K562 (cell line): ENCODE data around the gene ISYNA1. TPM values are rescaled to one million over a fixed set of nuclear protein-coding genes. Genes with fewer than 3 reads are reported as not detected.
A peak's percentile ranks its signal among the peaks of the same experiment; 100 is the strongest.

Source experiments
- CBX3 ChIP-seq, 2 experiments: IDR thresholded peaks; 1 replicate in 1 of 2; 2 replicates in 1 of 2; pipeline ENCODE4 v1.6.1; 2012; ENCODE audit warnings: inconsistent platforms in 2 of 2, low read length in 2 of 2, borderline replicate concordance in 1 of 2, control low read depth in 1 of 2
- CREB3 ChIP-seq: fragments of 450-650 bp; conservative IDR thresholded peaks from 2 replicates; pipeline ENCODE4 v1.6.1; 2016; ENCODE audit warnings: missing genetic modification characterization, low read depth, mild to moderate bottlenecking, missing compliant biosample characterization, moderate library complexity
- CTBP1 ChIP-seq: fragments of 450-650 bp; IDR thresholded peaks from 2 replicates; pipeline ENCODE4 v1.6.1; 2016; ENCODE audit warnings: borderline replicate concordance
- EZH2 ChIP-seq: IDR thresholded peaks from 2 replicates; pipeline ENCODE4 v1.6.1; 2012; ENCODE audit warnings: low read depth, mild to moderate bottlenecking, inconsistent platforms, low read length, borderline replicate concordance
- HMGXB4 ChIP-seq: sonication (generic); formaldehyde crosslinking; IDR thresholded peaks from 2 replicates; pipeline ENCODE4 v1.8.1; 2023; ENCODE audit warnings: mild to moderate bottlenecking, missing genetic modification reagents
- HOMEZ ChIP-seq: fragments of 250-450 bp; sonication (Bioruptor Pico); IDR thresholded peaks from 2 replicates; pipeline ENCODE4 v1.4.0; 2020; ENCODE audit warnings: mild to moderate bottlenecking, moderate library complexity
- KLF6 ChIP-seq: fragments of 250-450 bp; sonication (Bioruptor Pico); IDR thresholded peaks from 2 replicates; pipeline ENCODE4 v1.4.0; 2020; ENCODE audit warnings: mild to moderate bottlenecking, moderate library complexity, borderline replicate concordance
- LARP7 ChIP-seq: fragments of 450-650 bp; IDR thresholded peaks from 2 replicates; pipeline ENCODE4 v1.6.1; 2016
- PHB ChIP-seq: fragments of 250-450 bp; sonication (Bioruptor Pico); IDR thresholded peaks from 2 replicates; pipeline ENCODE4 v1.5.0; 2021
- PRDM10 ChIP-seq: fragments of 450-650 bp; IDR thresholded peaks from 2 replicates; pipeline ENCODE4 v1.6.1; 2018; ENCODE audit not compliant: partially characterized antibody
- ZBTB9 ChIP-seq: fragments of 450-650 bp; formaldehyde crosslinking; IDR thresholded peaks from 2 replicates; pipeline ENCODE4 v1.4.0; 2020; ENCODE audit warnings: mild to moderate bottlenecking, moderate library complexity
- ZMIZ1 ChIP-seq, 2 experiments: fragments of 150-350 bp in 1 of 2; IDR thresholded peaks; 2 replicates each; pipeline ENCODE4 v1.6.1; 2012 to 2016; ENCODE audit warnings: low read depth in 2 of 2, low read length in 2 of 2, mild to moderate bottlenecking in 1 of 2, moderate library complexity in 1 of 2
- ZNF445 ChIP-seq: fragments of 250-450 bp; sonication (Bioruptor Pico); IDR thresholded peaks from 2 replicates; pipeline ENCODE4 v1.4.0; 2020; ENCODE audit warnings: low read depth, mild to moderate bottlenecking, moderate library complexity
- polyA plus RNA-seq, 8 experiments: library from polyadenylated mRNA; depleted of rRNA in 4 of 8; stranded (reverse) in 5 of 8; unstranded in 3 of 8; fragments of >200 nt; fragmentation: Nextera tagmentation in 2 of 8; fragmentation: Illumina TruSeq in 1 of 8; extraction: Ambion mirVana in 2 of 8; extraction: Trizol in 1 of 8; gene quantifications; 2 replicates each; pipeline versions ENCODE4 v1.2.1 to v1.2.3, GENCODE V29; 2011 to 2014; ENCODE audit warnings: inconsistent platforms in 1 of 8, missing spikeins in 1 of 8
- total RNA-seq, 7 experiments: library from RNA; depleted of rRNA in 6 of 7; stranded (reverse); fragments of >200 nt in 6 of 7; fragmentation: Illumina TruSeq in 2 of 7; extraction: Trizol in 2 of 7; gene quantifications; 2 replicates each; pipeline versions ENCODE4 v1.2.1 to v1.2.3, GENCODE V29; 2011 to 2021; ENCODE audit warnings: low replicate concordance in 1 of 7

ISYNA1 gene
- total and polyA plus RNA-seq, 9 of the 15 experiments (the other 6 are each of a cell fraction or from before 2014, with no cell fraction given) = 21.8 to 460 (median 93.2) TPM

- no peak for TF ChIP-seq CREB3 (tag)
- no peak; the same call in 1 of the 2 replicates for TF ChIP-seq PHB (CRISPR knock-in tag)
- TF ChIP-seq PRDM10 = peak; percentile 42
- 0 out of 2 replicates have a peak, but pooled peaks have one; percentile 27 for TF ChIP-seq ZBTB9 (CRISPR knock-in tag)
- no peak for TF ChIP-seq ZNF445 (CRISPR knock-in tag)
- TF ChIP-seq HOMEZ (CRISPR knock-in tag) = no peak
- no peak for TF ChIP-seq LARP7
- TF ChIP-seq EZH2 = no peak
- peak; percentile 12; the same call in 1 of the 2 replicates for TF ChIP-seq CTBP1
- no peak for TF ChIP-seq KLF6 (CRISPR knock-in tag)
- no peak for TF ChIP-seq CBX3 (IDR thresholded peaks at IDR 0.05; ENCODE audit: borderline replicate concordance in 1 of 2, low read length in 2 of 2)
- no peak for TF ChIP-seq ZMIZ1 (IDR thresholded peaks at IDR 0.05; ENCODE audit: low read depth in 2 of 2, low read length in 2 of 2)
- no peak for TF ChIP-seq HMGXB4
Measured at GRCh38 chr19:18417250-18418028, 20.5 kb downstream of the ISYNA1 start (continued).
